Measurements from ENCODE around the gene SLC14A1. TPM values are rescaled to one million over a fixed set of nuclear protein-coding genes. Genes with fewer than 3 reads are reported as not detected.

Gene SLC14A1
- total and polyA plus RNA-seq, 2 donors (not counting 1 experiment from before 2014, with no cell fraction given) = 5.8 to 6.4 TPM

DNA sequence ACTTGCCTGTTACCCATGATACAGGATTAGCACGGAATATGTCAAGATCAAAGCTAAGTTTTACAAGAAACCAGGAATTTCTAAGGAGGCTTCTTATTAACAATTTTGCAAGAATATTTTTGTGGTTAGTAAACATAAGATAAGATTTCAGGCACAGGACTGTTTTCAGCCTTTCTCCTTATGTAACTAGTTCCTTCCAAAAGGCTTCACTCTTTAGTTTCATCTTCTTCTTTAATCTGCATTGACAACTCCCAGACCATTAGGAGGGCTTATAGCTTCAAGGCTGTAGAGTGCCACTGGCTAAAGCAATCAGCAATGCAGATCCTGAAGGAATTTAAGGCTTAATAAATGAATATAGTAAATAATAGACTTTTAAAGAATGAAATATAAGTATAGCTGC lies 29.3 kb downstream of the SLC14A1 start:
- H3K9me3 Mint-ChIP-seq (ENCODE audit: insufficient read depth) = no peaks in the 10 kb centered on the region
- Histone ChIP-seq H4K20me1 (ENCODE audit: control insufficient read depth, insufficient read depth, low read length, poor library complexity, severe bottlenecking) (no peaks in the 10 kb centered on the region), H3K36me3 (replicated peaks in 1 of 2; ENCODE audit: control extremely low read depth in 1 of 2, control insufficient read depth in 1 of 2, extremely low read depth in 1 of 2, insufficient read depth in 2 of 2, low read length in 1 of 2) (no peaks in the 10 kb centered on the region), H3K4me3 (ENCODE audit: control extremely low read depth in 1 of 5, extremely low read depth in 1 of 5, insufficient read depth in 1 of 5, low read depth in 2 of 5, low read length in 4 of 5) (no peak overlapping the region), H2AFZ (ENCODE audit: insufficient read depth, low read depth, low read length, poor library complexity, severe bottlenecking) (no peak overlapping the region), H3K4me1 (ENCODE audit: control insufficient read depth in 2 of 2, insufficient read depth in 2 of 2, low read length in 2 of 2) (peaks cover 0 to 9% of the 10 kb centered on the region in 2 donors), H3K79me2 (ENCODE audit: control insufficient read depth, insufficient read depth, low read length) (no peaks in the 10 kb centered on the region), H3K9ac (ENCODE audit: low read length) (no peak overlapping the region), H3K9me3 (ENCODE audit: control extremely low read depth in 1 of 3, control insufficient read depth in 2 of 3, insufficient read depth in 1 of 3, low read length in 2 of 3) (no peaks in the 10 kb centered on the region), H3K4me2 (replicated peaks; ENCODE audit: low read depth, low read length, poor library complexity, severe bottlenecking) (no peak overlapping the region), H3K27ac (ENCODE audit: low read length in 2 of 2) (no peak overlapping the region), H3K27me3 (replicated peaks in 1 of 4; ENCODE audit: control extremely low read depth in 1 of 4, control insufficient read depth in 3 of 4, insufficient read depth in 4 of 4, low read length in 3 of 4) (peaks cover 0 to 29% (median 23%) of the 10 kb centered on the region in 4 experiments)
- H3K4me1 Mint-ChIP-seq = peaks cover 9% of the 10 kb centered on the region
- no peak overlapping the region for H3K27ac Mint-ChIP-seq
- POLR2A ChIA-PET = no interaction called here
- DNase-seq (no peak), ATAC-seq (ENCODE audit: low read depth) (no peak)
- no CpG with 5 or more reads among the region's 1 CpG for WGBS (ENCODE audit: insufficient coverage)
- no peak for TF ChIP-seq EZH2 (IDR thresholded peaks at IDR 0.05; ENCODE audit: borderline replicate concordance, insufficient read depth, low read depth, low read length, poor library complexity, severe bottlenecking)
- TF ChIP-seq, protein P1, sequence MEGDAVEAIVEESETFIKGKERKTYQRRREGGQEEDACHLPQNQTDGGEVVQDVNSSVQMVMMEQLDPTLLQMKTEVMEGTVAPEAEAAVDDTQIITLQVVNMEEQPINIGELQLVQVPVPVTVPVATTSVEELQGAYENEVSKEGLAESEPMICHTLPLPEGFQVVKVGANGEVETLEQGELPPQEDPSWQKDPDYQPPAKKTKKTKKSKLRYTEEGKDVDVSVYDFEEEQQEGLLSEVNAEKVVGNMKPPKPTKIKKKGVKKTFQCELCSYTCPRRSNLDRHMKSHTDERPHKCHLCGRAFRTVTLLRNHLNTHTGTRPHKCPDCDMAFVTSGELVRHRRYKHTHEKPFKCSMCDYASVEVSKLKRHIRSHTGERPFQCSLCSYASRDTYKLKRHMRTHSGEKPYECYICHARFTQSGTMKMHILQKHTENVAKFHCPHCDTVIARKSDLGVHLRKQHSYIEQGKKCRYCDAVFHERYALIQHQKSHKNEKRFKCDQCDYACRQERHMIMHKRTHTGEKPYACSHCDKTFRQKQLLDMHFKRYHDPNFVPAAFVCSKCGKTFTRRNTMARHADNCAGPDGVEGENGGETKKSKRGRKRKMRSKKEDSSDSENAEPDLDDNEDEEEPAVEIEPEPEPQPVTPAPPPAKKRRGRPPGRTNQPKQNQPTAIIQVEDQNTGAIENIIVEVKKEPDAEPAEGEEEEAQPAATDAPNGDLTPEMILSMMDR (IDR thresholded peaks at IDR 0.05) = no peak
- H3K27me3 Mint-ChIP-seq = peaks cover 38% of the 10 kb centered on the region
- intact Hi-C loops (cut with micrococcal nuclease) = no loop called here
- no peak overlapping the region for H3K4me3 Mint-ChIP-seq
- CTCF ChIA-PET = interaction anchor here (1.6 kb wide), 1 partner anchor 15 kb away, joined by 3 read pairs; no protein-coding TSS in a partner anchor

DNA sequence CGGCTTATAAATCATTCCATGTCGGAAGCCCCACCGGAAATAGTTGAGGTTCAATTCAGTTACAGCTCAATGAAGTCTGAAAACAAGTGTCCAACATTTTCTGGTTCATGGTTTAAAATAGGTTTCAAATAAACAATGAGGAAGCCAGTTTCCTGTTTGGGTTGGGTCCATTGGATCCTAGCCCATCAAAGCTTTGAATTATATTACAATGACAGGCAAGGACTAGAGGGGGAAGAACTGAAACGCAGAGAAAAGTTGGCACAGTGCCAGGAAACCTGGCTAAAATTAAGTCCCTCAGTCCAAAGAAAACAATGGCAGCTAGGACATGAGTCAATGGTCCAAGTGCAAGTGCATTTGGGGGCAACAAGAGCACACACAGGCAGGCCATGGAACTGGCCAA lies 32.0 kb downstream of the SLC14A1 start:
- Mint-ChIP-seq H3K4me1 (no peaks in the 10 kb centered on the region), H3K4me3 (no peak overlapping the region), H3K27me3 (peaks cover 52% of the 10 kb centered on the region), H3K27ac (no peak overlapping the region), H3K9me3 (ENCODE audit: insufficient read depth) (no peaks in the 10 kb centered on the region)
- Histone ChIP-seq H3K79me2 (ENCODE audit: control insufficient read depth, insufficient read depth, low read length) (no peaks in the 10 kb centered on the region), H3K27me3 (replicated peaks in 1 of 4; ENCODE audit: control extremely low read depth in 1 of 4, control insufficient read depth in 3 of 4, insufficient read depth in 4 of 4, low read length in 3 of 4) (peaks cover 0 to 36% (median 29%) of the 10 kb centered on the region in 4 experiments), H3K9ac (ENCODE audit: low read length) (no peak overlapping the region), H3K4me3 (ENCODE audit: control extremely low read depth in 1 of 5, extremely low read depth in 1 of 5, insufficient read depth in 1 of 5, low read depth in 2 of 5, low read length in 4 of 5) (no peak overlapping the region), H3K4me1 (ENCODE audit: control insufficient read depth in 2 of 2, insufficient read depth in 2 of 2, low read length in 2 of 2) (no peaks in the 10 kb centered on the region), H3K27ac (ENCODE audit: low read length in 2 of 2) (no peak overlapping the region), H4K20me1 (ENCODE audit: control insufficient read depth, insufficient read depth, low read length, poor library complexity, severe bottlenecking) (no peaks in the 10 kb centered on the region), H3K36me3 (replicated peaks in 1 of 2; ENCODE audit: control extremely low read depth in 1 of 2, control insufficient read depth in 1 of 2, extremely low read depth in 1 of 2, insufficient read depth in 2 of 2, low read length in 1 of 2) (no peaks in the 10 kb centered on the region), H2AFZ (ENCODE audit: insufficient read depth, low read depth, low read length, poor library complexity, severe bottlenecking) (no peak overlapping the region), H3K9me3 (ENCODE audit: control extremely low read depth in 1 of 3, control insufficient read depth in 2 of 3, insufficient read depth in 1 of 3, low read length in 2 of 3) (no peaks in the 10 kb centered on the region), H3K4me2 (replicated peaks; ENCODE audit: low read depth, low read length, poor library complexity, severe bottlenecking) (no peak overlapping the region)
- intact Hi-C loops (cut with micrococcal nuclease) = no loop called here
- no peak for TF ChIP-seq EZH2 (IDR thresholded peaks at IDR 0.05; ENCODE audit: borderline replicate concordance, insufficient read depth, low read depth, low read length, poor library complexity, severe bottlenecking)
- TF ChIP-seq, protein P1 (IDR thresholded peaks at IDR 0.05) = no peak
- CTCF ChIA-PET = no interaction called here
- POLR2A ChIA-PET = no interaction called here
- DNase-seq (no peak), ATAC-seq (ENCODE audit: low read depth) (no peak)
- WGBS (ENCODE audit: insufficient coverage) = 0% methylated on average over 1 of the region's 4 CpGs
